Measurements from ENCODE around the gene PSMA8.
"Not testable (repeated sequence)": the region's sequence is repeated elsewhere in the genome, so short reads cannot be mapped to it uniquely, and the experiment has no call there.

PSMA8 gene

DNA sequence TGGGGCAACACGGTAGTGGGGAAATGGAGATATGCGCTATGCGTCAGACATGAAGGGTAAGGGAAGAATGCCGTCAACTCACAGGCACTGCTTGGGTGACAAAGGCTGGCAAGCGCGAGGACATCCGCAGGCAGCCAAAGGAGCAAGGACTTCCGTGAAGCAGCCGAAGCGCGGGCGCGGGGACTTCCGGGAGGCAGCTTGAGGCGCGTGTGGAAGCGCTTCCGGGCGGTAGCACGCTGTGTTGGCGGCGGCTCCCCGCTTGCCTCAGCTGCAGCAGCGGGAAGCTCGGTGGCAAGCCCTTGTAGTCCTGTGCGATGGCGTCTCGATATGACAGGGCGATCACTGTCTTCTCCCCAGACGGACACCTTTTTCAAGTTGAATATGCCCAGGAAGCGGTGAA is at the start of gene PSMA8:
Gene PSMA8 (plus strand): TSS at position 218 of the 400 bp plus-strand sequence. CDS start 97 bp downstream, at position 315.
- DNase-seq = no peak

DNA sequence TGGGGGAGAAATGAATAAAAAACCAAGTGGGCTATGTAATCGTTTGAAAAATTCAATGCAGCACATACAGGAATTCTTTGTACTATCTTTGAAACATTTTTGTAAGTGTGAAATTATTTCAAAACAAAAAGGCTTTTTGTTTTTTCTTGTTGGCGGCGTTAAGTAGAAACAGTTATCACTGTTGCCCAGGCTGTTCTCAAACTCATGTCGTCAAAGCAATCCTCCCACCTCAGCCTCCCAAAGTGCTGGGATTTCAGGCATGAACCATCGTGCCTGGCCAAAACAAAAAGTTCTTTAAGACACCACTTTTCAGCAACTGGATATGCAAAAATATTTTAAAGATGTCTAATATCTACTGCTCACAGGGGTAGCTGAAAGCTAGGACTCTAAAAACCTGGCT is 48.6 kb upstream of the PSMA8 start:
- no peak for DNase-seq

DNA sequence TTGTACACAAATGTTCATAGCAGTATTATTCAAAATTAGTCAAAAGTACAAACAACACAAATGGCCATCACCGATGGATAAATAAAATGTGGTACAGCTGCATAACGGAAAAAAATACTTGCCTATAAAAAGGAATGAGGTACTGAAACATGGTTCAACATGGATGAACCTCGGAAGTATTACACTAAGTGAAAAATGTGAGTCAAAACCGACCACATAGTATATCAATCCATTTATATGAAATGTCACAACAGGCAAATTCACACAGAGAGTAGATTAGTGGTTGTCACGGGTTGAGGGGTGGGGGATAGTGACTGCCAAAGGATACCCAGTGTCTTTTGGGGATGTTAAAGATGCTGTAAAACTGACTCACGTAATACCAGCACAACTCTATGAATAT is 46.7 kb upstream of the PSMA8 start:
- no peak for DNase-seq

DNA sequence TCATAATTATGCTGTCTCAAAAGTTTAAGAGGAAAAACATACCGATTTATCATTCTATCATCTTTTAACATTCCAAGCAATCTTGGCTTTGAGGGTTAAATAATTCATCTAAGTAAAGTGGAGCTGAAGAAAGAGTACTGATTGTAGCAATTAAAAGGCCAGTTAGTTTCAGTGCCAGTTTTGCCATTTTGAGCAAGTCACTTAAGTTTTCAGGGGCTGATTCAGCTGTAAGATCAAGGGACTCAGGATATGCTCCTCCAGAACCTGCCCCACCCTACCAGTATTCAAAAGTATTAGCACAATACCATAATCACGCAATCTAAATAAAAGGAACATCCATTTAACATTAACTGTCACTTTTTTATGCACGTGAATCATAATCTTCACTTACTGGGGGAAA is 45.2 kb upstream of the PSMA8 start:
- DNase-seq = peak; percentile 7

DNA sequence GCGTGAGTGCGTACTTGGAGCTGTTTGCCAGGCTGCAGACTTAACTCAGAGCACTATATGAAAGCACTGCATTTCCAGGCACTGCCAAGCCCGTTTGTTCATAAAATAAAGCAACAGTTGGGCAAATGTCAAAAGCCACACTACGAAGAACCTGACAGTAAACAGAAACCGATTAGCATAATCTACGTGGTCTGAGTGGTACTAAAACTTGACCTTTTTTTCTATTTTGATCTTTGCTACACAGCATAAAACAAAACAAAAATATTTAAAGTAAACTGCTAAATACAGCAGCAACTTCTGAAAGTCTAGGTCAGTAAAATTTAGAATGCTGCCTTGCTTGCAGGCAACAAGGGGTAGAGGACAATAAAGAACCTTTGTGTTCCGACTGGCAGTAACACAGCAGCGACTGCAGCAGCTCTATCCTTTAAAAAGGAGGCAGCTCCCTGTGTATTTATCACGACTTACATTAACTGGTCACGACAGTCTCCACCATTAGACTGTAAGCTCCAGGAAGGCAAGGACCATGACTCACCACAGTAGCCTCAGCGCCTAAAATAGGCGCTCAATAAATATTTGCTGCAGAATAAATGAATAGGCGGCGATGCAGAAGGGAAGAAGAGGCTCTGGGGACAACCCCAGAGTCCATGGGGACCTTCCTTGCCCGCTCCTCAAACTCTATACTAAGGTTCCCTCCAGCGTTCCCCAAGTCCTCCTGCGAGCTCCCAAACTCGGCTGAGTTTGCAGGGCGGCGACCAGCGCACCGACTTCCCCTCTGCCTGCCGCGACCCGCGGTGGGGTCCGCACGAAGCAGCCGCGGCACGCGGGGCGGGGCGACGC is 44.2 kb upstream of the PSMA8 start:
- peak; percentile 25 for DNase-seq

DNA sequence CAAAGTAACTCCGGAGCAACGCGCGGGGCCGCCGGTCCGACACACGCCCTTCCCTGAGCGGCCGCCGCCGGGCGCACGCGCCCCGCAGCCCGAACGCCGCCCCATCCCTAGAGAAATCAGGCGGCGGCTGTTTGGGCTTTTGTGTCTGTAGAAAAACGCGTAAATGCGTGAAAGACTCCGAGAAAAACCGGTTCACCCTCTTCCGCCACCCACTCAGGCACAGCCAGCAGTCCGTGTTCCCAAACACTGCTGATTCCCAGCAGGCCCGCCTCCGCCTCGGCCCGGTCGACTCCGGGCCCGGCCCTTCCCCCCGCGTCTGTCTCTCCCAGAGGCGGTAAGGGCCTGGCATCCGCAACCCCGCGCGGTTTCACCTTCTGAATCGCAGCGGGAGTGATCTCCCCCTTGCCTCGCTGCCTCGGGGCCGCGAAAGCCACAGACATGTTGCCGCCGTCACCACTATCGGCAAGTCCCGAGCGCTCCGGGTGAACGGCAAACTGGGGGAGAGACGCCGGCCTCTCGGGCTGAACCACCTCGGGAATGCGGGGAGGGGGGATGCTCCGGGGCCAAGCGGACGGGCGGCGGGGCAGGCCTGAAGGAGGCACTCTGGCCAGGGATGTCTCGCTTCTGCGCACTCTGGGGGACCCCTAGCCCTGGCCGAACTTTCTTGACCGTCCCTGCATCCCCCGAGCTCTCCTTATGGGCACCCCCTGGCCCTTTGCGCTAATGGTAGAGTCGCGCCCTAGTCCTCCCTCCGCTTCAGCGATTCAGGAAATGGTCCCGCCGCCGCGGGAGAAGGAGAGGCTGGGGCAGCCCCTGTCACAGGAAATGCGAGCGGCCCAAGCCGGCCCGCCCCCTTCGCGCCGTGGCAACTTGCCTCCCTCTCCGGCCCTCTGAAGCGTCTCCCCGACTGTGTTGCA is 43.3 kb upstream of the PSMA8 start, which contains the start of gene SS18:
Gene SS18 (minus strand): TSS at position 484 of the 917 bp plus-strand sequence. CDS start 44 bp downstream, at position 440.
- DNase-seq = peak; percentile 96

DNA sequence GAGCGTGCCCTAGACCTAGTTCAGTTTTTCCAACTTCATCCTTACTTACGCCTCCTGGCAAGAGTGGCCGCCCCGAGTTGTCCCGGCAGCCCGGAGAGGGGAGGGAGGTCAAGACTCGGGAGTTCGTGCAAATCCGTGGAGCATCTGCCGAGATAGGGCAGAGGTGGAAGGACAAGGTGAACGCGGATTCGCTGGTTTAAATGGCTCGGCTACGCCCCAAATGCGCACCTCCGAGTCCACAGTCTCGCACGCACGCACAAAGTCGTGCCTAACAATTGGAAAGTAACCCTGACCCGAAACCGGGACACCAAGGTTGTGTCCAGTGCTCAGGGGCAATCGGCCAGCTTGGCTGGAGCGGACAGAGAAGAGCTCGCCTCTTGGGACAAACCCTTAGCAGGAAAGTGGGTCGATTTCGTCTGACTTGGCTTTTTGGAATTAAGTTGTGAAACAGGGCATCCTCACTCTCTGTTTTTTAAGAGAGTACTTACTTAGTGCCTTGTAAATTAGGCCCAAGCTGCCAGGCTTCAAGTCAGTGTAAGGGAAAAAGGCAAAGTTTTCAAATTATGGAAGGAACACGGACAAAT is 42.5 kb upstream of the PSMA8 start:
- DNase-seq = no peak

DNA sequence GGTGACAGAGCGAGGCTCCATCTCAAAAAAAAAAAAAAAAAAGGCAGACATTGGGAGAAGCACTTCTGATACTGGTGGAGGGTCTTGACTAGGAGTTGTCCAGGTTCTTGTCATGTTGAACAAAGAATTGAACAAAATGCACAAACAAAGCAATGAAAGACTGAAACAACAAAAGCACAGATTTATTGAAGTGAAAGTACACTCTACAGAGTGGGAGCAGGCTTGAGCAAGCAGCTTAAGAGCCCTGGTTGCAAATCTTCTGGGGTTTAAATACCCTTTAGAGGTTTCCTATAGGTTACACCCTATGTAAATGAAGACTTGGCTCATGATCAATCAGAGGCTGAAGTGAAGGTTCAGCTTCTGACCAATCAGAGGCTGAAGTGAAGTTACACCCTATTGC is 36.8 kb upstream of the PSMA8 start:
- no peak for DNase-seq

DNA sequence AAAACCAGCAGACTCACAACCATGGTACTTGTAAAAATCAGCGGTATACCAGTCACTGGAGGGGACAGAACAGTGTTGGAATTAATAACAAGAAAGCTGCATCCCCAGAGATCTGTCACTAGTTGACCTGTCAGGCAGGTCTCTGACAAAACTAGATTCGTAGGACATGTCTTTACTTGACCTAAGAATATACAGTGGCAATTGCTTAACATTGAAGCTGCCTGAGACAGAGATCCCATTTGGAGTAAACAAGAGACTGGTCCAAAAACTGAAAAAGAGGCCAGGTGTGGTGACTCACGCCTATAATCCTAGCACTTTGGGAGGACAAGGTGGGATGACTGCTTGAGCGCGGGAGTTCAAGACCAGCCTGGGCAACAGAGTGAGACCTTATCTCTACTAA is 36.1 kb upstream of the PSMA8 start:
- DNase-seq = no peak

DNA sequence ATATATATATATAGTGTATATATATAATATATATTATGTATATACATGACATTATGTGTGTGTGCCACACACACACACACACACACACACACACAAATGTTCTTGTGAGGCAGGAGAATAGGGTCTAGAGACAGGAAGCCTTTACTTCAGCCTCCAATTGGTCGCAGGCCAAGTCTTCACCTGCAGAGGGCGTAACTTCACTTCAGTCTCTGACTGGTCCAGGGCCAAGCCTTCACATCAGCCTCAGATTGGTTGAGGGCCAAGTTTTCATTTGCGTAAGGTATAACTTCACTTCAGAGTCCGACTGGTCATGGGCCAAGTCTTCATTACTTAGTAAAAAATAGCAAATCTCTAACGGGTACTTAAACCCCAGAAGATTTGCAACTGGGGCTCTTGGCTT is 30.1 kb upstream of the PSMA8 start:
- DNase-seq = no peak

DNA sequence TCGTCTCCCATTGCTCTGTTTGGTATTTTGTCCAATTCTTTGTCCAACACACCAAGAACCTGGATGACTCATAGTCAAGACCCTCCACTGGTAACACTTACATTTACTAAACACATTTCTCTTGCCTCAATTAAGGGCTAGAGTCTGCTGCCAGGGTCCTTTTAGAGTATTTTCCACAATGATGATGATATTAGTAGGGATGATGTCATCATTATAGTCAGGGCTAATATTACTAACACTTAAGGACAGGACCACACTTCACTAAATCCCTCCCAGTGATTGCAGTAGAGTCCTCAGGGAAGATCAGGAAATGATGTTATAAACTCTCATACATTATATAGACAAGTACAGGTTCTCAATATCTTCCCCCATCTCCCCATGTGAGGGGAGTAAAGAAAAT is 29.6 kb upstream of the PSMA8 start:
- no peak for DNase-seq

DNA sequence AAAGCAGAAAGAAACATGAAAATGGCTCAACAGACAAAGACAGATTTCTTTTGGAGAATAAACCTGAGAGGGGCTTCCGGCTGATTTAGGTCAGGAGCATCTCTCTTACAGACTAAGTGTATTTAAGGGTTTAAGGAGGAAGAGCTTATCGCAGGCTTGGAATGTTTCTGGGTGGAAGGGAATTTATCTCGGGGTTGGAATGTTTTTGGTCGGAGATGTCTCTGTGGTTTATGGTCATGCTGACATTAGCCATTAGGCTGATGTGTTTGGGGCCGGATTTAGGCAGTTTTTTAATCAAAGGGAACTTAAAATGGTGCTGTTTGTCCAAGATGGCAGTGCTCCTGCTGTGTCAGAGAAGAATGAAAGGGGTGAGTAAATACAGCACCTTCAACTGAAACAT is 14.4 kb upstream of the PSMA8 start:
- no peak for DNase-seq

DNA sequence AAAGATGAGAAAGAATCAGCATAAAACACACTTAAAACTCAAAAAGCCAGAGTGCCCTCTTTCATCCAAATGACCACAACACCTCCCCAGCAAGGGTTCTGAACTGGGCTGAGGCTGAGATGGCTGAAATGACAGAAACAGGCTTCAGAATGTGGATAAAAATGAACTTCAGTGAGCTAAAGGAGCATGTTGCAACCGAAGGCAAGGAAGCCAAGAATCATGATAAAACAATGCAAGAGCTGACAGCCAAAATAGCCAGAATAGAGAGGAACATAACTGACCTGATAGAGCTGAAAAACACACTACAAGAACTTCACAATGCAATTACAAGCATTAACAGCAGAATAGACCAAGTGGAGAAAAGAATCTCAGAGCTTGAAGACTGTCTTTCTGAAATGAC is 12.2 kb upstream of the PSMA8 start:
- DNase-seq = peak; percentile 3

DNA sequence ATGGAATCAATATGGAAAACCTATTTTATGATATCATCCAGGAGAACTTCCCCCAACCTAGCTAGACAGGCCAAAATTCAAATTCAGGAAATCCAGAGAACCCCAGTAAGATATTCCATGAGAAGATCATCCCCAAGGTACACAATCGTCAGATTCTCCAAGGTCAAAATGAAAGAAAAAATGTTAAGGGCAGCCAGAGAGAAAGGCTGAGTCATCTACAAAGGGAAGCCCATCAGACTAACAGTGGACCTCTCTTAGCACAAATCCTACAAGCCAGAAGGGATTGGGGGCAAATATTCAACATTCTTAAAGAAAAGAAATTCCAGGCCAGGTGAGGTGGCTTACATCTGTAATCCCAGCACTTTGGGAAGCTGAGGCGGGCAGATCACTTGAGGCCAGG is 11.7 kb upstream of the PSMA8 start:
- not testable (repeated sequence) for DNase-seq

DNA sequence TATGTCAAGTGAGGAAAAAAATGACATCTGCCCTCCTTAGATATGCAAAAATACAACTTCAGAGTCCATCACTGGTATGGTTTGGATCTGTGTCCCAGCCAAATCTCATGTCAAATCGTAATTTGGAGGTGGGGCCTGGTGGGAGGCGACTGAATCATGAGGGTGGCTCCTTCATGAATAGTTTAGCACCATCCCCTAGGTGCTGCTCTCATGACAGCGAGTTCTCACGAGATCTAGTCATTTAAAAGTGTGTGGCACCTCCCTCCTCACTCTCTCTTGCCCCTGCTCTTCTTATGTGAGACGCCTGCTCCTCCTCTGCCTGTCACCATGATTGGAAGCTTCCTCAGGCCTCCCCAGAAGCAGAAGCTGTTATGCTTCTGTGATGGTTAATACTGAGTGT is 5.9 kb upstream of the PSMA8 start:
- no peak for DNase-seq

DNA sequence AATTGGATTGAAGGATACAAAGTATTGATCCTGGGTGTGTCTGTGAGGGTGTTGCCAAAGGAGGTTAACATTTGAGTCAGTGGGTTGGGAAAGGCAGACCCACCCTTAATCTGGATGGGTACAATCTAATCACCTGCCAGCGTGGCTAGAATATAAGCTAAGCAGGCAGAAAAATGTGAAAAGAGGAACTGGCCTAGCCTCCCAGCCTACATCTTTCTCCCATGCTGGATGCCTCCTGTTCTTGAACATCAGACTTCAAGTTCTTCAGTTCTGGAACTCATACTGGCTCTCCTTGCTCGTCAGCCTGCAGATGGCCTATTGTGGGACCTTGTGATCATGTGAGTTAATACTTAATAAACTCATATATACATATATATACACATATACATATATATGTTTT is 5.5 kb upstream of the PSMA8 start:
- DNase-seq = not testable (repeated sequence)

DNA sequence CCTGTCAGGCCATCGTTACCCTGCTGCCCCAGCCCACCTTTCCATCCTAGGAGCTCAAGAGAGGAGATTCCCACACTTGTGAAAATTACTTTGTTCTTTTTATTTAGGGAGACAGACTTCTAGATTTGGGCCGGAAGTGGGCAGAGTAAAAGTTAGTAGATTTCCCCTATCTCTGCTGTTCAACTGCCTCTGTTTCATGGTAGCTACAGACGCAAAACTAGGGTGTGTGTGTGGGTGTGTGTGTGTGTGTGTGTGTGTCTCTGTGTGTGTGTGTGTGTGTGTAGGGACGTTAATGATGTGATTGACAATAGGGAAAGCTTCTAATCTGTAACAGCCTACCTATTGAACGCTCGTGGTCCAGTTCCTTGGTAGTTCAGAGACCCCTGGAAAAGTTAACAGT is 438 bp downstream of the PSMA8 start:
- no peak for DNase-seq

DNA sequence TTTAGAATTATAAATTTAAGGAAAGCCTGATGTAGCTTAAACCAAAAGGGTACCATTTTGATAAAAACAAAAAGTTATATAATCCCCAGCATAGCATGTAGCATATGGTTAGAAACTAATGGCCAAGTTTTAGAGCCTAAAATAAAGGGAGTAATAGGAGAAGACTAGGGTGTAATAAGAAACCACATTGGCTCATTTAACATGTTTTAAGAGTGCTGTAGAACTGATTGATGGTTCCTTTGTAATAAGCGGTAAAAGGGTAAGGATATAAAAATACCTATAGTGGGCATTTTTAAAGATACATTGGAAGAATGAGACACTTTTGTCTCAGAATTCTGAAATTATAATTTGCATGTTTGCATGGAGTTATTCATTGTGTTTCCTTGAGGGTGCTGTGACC is 1.9 kb downstream of the PSMA8 start:
- no peak for DNase-seq

DNA sequence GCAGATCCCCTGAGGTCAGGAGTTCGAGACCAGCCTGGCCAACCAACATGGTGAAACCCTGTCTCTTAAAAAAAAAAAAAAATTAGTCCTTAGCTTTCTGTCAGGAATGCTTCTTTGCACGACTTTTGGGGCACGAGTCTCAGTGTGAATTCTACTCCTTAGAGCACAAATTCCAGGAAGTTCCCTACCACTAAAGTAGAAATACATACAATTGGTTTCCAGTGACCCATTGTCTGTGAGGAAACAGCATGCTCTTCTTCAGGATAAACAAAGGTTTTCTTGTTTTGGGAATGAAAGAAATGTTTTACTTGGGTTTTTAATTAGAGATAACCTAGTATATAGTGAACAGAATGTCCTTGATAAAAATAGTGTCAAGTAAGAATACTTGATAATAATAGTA is 23.7 kb downstream of the PSMA8 start:
- DNase-seq = no peak

DNA sequence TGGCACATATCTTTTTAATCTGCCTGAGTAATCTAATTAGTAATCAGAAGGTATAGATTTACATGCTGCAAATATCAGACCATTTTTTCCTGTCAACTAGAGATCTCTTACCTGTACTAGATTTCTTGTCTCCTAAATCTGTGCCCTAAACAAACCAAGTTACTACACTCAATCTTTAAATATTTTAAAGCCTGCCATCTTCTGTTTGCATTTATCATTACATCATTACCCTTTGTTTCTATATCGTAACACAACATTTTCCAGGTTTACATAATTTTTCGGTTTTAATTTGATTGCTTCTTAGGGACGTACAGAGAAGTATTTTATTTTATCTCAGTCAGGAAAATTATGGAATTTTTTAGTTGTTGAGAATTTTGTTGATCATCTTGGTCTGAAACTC is 25.7 kb downstream of the PSMA8 start:
- no peak for DNase-seq

DNA sequence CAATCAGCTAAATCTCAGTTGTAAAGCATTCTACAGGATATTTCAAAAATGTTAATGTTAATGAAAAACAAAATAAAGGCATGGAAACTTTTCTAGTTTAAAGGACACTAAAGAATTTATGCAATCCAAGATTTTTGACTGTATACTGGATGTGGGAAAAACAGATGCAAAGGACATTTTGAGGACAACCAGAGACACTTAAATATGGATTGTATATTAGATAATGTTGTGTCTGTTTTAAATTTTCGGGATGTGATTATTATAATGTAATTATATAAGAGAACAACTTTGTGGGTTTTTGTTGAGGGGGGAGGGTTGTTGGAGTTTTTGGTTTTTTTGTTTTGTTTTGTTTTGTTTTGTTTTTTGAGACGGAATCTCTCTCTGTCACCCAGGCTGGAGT is 30.9 kb downstream of the PSMA8 start:
- DNase-seq = no peak

DNA sequence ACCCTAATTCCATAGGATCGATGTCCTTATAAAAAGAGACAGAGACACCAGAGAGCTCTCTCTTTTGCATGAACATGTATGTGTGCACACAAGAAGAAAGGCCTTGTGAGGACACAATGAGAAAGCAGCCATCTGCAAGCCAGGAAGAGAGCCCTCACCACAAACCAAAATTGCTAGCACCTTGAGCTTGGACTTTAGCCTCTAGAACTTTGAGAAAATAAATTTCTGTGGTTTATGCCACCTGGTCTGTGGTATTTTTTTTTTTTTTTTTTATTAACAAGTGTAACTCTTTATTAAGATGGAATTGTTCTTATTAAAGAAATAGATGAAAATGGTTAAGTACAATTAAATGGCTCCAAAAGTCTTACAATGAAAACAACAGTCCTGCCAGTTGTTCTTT is 33.9 kb downstream of the PSMA8 start:
- DNase-seq = not testable (repeated sequence)

DNA sequence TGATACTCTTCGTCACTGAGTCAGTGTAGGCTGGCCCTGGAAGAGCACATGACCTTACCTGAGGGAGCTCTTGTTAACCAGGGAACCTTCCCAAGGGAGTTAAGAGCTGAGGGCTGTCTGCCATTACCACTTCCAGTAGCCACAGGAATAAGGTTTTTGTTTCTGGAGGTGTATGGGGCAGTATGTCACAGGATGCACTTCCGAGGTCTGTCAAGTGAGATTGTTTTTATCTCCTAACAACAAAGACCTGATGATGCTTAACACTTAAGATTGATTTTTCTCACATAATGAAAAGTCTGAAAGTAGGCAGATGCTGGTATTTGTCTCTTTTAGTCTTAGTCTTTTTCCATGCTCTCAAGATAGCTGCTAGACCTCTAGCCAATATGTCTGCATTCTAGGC is 41.8 kb downstream of the PSMA8 start:
- DNase-seq = no peak

DNA sequence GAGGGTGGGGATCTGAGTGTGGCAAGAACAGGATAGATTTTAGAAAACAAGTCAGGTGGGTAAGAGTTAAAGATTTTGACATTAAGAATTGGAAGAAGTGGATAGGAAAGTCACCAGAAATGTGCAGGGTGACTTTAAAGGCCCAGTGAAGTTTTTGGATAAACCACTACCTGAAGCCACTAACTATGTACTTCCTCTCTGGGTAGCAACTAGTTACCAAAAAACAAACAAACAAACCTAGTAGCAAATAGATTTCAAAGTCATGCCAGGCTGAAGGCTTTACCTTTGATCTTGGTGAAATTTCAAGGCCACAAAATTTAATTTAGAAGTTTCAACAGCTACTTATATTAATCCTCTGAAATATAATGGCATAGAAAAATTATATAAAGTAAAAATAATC is 42.5 kb downstream of the PSMA8 start:
- no peak for DNase-seq
